GM12878 (cell line): Measurements from ENCODE around the gene MBD5. TPM values are rescaled to one million over a fixed set of nuclear protein-coding genes. Genes with fewer than 3 reads are reported as not detected.

Source experiments
- BCL3 ChIP-seq: IDR thresholded peaks from 2 replicates; pipeline ENCODE4 v1.6.1; 2011; ENCODE audit warnings: borderline replicate concordance, low read depth, mild to moderate bottlenecking, moderate library complexity, low read length; ENCODE audit not compliant: insufficient read depth, poor library complexity, severe bottlenecking
- BHLHE40 ChIP-seq, 2 experiments: fragments of 450-650 bp in 1 of 2; IDR thresholded peaks; 2 replicates each; pipeline ENCODE4 v1.6.1; 2011 to 2017; ENCODE audit warnings: low read depth in 2 of 2, borderline replicate concordance in 1 of 2, improper control_type of control experiment in 1 of 2, low read length in 1 of 2, mild to moderate bottlenecking in 1 of 2
- E2F4 ChIP-seq: IDR thresholded peaks from 2 replicates; pipeline ENCODE4 v1.6.1; 2012; ENCODE audit warnings: low read depth, low read length, improper control_type of control experiment
- KDM1A ChIP-seq: fragments of 200-600 bp; sonication (generic); IDR thresholded peaks from 2 replicates; pipeline ENCODE4 v1.6.1; 2016; ENCODE audit warnings: borderline replicate concordance
- MTA2 ChIP-seq: fragments of 450-650 bp; IDR thresholded peaks from 2 replicates; pipeline ENCODE4 v1.6.1; 2016; ENCODE audit warnings: low read depth, mild to moderate bottlenecking, moderate library complexity
- RAD51 ChIP-seq: fragments of 450-650 bp; IDR thresholded peaks from 2 replicates; pipeline ENCODE4 v1.6.1; 2016; ENCODE audit warnings: moderate library complexity, mild to moderate bottlenecking, inconsistent platforms
- SMC3 ChIP-seq: IDR thresholded peaks from 2 replicates; pipeline ENCODE4 v1.6.1; 2011; ENCODE audit warnings: low read length, improper control_type of control experiment, borderline replicate concordance
- WRNIP1 ChIP-seq: IDR thresholded peaks from 2 replicates; pipeline ENCODE4 v1.6.1; 2011; ENCODE audit warnings: low read depth, low read length, improper control_type of control experiment, borderline replicate concordance
- ZBTB33 ChIP-seq: fragments of 450-650 bp; IDR thresholded peaks from 2 replicates; pipeline ENCODE4 v1.6.1; 2017; ENCODE audit warnings: mild to moderate bottlenecking
- ZNF274 ChIP-seq: IDR thresholded peaks from one replicate; pipeline ENCODE4 v1.8.0; 2011; ENCODE audit not compliant: insufficient read length, insufficient read depth
- ZNF622 ChIP-seq: fragments of 450-650 bp; IDR thresholded peaks from 2 replicates; pipeline ENCODE4 v1.6.1; 2017; ENCODE audit warnings: mild to moderate bottlenecking, inconsistent platforms
- polyA plus RNA-seq, 11 experiments: library from polyadenylated mRNA; depleted of rRNA in 4 of 11; unstranded in 6 of 11; stranded (reverse) in 5 of 11; fragments of >200 nt; fragmentation: Nextera tagmentation in 4 of 11; fragmentation: Illumina TruSeq in 1 of 11; extraction: Ambion mirVana in 4 of 11; extraction: Trizol in 1 of 11; gene quantifications; 1 replicate in 1 of 11; 2 replicates in 10 of 11; pipeline versions ENCODE4 v1.2.1 to v1.2.3, GENCODE V29; 2011 to 2016; ENCODE audit warnings: inconsistent platforms in 2 of 11, missing spikeins in 2 of 11, low read depth in 1 of 11
- total RNA-seq, 4 experiments: library from RNA; depleted of rRNA in 3 of 4; stranded (reverse); fragments of >200 nt in 3 of 4; fragmentation: Illumina TruSeq in 1 of 4; extraction: Trizol in 1 of 4; gene quantifications; 2 replicates each; pipeline versions ENCODE4 v1.2.1 to v1.2.3, GENCODE V29; 2013 to 2021
- TF ChIP-seq, protein P1 (sequence below): fragments of 450-650 bp; IDR thresholded peaks from 2 replicates; pipeline ENCODE4 v1.6.1; 2017; ENCODE audit warnings: low read depth, mild to moderate bottlenecking, moderate library complexity
- TF ChIP-seq, protein P2 (sequence below): IDR thresholded peaks from 2 replicates; pipeline ENCODE4 v1.6.1; 2012; ENCODE audit warnings: mild to moderate bottlenecking, low read depth, low read length

Gene MBD5
- total and polyA plus RNA-seq, 10 of the 15 experiments (the other 5 are each of a cell fraction or from before 2014, with no cell fraction given), result 7.4 to 58.0 (median 21.2) TPM

DNA sequence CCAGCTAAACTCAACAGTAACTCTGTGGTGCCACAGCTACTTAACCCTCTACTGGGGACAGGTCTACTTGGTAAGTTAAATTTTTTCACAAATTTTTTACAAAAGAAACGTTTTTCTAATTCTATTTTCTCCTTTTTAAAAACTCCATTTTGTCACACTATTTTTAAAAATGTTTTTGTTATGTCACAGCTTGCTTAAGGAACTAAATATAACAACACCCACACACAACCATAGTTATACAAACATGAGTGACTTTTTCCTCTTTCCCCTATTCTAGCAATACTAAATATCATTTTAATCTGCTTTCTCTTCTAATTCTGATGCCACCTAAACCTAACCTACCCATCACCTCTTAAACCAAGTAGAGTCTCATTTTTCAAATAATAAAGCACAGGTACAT lies 463.2 kb downstream of the MBD5 start (continued):
- TF ChIP-seq, protein P1, sequence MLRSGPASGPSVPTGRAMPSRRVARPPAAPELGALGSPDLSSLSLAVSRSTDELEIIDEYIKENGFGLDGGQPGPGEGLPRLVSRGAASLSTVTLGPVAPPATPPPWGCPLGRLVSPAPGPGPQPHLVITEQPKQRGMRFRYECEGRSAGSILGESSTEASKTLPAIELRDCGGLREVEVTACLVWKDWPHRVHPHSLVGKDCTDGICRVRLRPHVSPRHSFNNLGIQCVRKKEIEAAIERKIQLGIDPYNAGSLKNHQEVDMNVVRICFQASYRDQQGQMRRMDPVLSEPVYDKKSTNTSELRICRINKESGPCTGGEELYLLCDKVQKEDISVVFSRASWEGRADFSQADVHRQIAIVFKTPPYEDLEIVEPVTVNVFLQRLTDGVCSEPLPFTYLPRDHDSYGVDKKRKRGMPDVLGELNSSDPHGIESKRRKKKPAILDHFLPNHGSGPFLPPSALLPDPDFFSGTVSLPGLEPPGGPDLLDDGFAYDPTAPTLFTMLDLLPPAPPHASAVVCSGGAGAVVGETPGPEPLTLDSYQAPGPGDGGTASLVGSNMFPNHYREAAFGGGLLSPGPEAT, result no peak
- no peak for TF ChIP-seq MTA2
- no peak for TF ChIP-seq KDM1A
- TF ChIP-seq ZBTB33, result no peak
- no peak for TF ChIP-seq RAD51
- no peak for TF ChIP-seq BCL3
- TF ChIP-seq E2F4, result no peak
- TF ChIP-seq ZNF622, result no peak
- TF ChIP-seq, protein P2, sequence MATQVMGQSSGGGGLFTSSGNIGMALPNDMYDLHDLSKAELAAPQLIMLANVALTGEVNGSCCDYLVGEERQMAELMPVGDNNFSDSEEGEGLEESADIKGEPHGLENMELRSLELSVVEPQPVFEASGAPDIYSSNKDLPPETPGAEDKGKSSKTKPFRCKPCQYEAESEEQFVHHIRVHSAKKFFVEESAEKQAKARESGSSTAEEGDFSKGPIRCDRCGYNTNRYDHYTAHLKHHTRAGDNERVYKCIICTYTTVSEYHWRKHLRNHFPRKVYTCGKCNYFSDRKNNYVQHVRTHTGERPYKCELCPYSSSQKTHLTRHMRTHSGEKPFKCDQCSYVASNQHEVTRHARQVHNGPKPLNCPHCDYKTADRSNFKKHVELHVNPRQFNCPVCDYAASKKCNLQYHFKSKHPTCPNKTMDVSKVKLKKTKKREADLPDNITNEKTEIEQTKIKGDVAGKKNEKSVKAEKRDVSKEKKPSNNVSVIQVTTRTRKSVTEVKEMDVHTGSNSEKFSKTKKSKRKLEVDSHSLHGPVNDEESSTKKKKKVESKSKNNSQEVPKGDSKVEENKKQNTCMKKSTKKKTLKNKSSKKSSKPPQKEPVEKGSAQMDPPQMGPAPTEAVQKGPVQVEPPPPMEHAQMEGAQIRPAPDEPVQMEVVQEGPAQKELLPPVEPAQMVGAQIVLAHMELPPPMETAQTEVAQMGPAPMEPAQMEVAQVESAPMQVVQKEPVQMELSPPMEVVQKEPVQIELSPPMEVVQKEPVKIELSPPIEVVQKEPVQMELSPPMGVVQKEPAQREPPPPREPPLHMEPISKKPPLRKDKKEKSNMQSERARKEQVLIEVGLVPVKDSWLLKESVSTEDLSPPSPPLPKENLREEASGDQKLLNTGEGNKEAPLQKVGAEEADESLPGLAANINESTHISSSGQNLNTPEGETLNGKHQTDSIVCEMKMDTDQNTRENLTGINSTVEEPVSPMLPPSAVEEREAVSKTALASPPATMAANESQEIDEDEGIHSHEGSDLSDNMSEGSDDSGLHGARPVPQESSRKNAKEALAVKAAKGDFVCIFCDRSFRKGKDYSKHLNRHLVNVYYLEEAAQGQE, result no peak
- no peak for TF ChIP-seq ZNF274
- no peak for TF ChIP-seq WRNIP1
- TF ChIP-seq SMC3, result no peak
- TF ChIP-seq BHLHE40 (IDR thresholded peaks at IDR 0.05; ENCODE audit: borderline replicate concordance in 1 of 2, low read depth in 2 of 2, low read length in 1 of 2), result no peak
- TF ChIP-seq, all 136 proteins: peak for 0
